GM18909 (cell line): ENCODE data around the gene MTR.
"Not testable (repeated sequence)": the region's sequence is repeated elsewhere in the genome, so short reads cannot be mapped to it uniquely, and the experiment has no call there.

Experiments
- ATAC-seq: cut with Tn5 transposase; IDR thresholded peaks from one replicate; pipeline ENCODE4 v1.9.1; 2021; ENCODE audit warnings: mild to moderate bottlenecking; ENCODE audit not compliant: unreplicated experiment, poor library complexity

MTR gene

DNA sequence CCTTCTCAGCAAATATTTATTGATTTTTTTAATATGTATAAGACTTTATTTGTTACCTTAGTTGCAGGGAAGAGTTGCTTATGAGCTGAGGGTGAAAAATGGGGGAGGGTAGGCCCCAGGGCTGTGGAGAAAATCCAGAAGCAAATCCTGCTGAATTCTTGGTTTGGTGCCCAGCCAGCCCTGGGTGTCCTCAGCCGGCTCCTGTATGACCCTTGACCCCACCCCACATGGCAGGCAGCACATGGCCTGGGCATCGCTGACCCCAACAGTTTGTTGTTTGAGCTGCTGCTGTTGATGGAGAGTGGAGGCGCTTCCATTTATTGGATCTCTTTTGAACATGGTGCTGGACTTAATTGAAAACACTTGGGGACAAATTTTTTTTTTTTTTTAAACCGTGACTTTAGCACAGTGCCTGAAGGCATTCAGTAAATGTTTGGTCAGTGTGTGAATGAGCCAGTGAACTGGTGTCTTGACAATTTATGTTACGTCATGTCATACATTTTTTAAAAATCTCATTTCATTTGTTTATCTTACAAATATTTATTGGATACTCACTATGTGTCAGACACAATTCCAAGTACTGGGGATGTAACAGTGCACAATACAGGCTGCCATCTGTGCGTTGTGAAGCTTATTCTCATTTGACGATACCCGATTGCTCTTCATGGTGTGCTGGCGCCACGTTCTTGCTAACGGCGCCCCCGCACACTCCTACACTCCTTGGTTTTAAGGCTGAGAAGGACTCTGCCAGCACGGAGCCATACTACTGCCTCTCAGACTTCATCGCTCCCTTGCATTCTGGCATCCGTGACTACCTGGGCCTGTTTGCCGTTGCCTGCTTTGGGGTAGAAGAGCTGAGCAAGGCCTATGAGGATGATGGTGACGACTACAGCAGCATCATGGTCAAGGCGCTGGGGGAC lies 98.8 kb downstream of the MTR start:
- no peak for ATAC-seq

DNA sequence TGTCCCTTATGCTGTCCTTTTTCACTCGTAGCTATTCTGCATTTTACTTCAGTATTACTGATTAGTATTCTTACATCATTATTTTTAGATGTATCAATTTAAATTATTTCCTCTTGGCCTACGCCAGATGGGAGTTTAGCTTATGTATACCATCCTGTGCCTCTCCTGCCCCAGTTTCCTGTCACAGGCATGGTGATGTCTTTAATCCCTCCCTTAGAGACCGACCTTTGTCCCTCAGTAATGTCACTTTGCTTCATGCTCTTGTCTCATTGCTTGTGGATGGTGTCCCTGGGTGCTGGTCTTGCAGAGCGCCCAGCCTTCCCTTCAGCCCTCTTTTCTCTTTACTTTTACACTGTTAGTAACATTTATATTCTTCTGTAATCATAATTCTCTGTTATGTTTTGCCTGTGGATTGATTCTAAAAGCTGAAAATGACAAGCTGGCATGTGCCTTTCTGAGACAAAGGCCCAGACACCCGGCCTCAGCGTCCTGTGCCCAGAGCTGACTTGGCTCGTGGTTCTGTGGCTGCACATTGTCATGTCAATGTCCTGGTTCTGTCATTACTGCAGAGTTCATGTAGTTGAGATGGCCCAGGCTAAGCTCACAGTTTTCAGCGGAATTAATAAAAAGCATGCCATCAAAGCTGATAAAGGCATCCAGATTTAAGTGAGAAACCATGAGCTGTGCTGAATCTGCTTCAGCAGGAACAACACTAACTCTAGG lies 100.7 kb downstream of the MTR start:
- no peak for ATAC-seq

DNA sequence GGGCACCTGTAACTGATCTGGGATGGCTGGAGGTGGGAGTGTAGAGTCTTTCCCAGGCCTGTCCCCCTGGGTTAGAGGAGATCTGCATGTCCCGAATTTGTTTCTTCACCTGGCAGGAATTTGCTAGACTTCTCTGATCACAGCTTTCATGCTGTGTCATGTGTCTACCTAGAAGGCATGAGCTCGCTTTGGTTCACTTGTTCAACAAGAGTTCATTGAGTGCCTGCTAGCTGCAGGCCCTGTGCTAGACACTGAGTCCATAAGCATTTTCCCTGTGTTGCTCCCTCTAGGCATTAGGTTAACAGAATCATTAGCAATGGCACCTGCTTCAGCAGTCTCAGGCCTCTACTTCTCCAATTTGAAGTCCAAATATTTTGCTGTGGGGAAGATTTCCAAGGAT lies 101.6 kb downstream of the MTR start:
- ATAC-seq = no peak

DNA sequence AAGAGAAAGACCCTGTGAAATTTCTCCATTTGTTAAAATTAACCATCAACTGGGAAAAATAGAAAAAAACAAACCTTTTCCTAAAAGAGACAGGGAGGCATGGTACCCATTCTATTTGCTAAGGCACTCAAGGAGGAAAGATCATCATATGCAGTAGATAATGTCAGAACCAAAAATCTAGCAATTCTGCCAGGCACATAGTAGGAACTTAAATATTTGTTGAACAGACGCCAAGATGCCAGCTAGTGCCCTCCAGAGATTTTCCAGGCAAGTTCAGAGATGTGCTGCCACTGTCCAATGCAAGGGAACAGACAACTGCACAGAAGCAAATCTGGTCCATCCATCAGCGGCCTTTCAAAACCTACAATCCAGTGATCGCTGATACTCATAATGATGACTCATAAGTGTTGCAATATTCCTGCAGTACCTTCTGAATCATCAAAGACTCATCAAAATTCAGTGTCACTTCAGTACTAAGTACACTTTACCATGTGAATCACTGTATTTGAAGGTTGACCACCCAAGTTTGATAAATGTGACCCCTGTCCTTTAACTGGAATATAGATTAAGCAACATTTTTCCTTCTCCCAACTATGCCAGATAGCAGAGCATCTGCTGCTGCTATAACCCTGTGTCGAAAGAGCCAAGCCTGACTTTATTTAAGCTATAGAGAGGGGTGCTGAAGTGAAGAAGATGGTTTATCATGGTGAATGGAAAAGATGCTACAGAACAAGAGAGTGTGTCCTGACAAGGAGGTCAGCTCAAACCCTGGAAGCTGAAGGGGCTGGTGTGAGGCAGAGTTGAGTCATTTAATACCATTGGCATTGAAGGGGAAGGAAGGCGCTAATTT lies 110.0 kb downstream of the MTR start:
- no peak for ATAC-seq

DNA sequence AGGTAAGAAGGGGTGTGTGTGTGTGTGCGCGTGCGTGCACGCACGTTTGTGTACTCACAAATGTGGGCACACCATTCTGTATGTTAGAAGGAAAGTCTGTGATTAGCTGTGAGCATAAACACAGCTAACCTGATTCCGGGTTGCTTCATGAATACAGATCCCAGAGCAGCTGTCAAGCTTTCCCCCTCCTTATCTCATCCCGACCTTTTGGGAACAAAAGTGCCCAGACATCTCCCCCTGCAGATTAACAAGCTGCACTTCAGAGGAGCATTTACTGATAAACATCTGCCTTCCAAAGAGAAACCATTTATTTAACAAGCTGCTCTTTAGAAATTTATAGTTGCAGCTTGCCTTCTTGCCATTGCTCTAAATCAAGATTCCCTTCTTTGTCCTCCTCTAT lies 112.1 kb downstream of the MTR start:
- no peak for ATAC-seq

DNA sequence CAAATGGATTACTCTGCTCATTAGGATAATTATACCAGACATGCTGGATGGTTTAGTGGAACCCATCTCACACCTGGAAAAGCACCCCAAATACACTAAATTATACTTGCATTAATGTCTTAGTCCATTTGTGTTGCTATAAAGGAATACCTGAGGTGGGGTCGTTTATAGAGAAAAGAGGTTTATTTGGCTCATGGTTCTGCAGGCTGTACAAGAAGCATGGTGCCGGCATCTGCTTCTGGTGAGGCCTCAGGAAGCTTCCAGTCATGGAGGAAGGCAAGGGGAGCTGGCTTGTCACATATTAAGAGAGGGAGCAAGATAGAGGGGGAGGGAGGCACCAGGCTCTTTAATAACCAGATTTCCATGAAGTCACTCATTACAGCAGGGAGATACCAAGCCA lies 113.6 kb downstream of the MTR start:
- no peak for ATAC-seq

DNA sequence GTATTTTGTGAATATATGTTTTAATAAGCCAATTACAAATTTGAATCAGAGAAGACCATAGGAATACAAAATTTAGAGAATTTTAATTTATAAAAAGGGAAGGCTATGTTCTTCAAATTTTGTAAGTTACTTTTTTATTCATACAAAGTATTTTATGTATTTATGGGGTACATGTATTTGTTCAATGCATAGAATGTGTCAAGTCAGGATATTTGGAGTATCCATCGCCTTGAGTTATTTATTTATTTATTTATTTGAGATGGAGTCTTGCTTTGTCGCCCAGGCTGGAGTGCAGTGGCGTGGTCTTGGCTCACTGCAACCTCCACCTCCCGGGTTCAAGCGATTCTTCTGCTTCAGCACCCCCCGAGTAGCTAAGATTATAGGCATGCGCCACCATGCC lies 116.0 kb downstream of the MTR start:
- ATAC-seq = not testable (repeated sequence)

DNA sequence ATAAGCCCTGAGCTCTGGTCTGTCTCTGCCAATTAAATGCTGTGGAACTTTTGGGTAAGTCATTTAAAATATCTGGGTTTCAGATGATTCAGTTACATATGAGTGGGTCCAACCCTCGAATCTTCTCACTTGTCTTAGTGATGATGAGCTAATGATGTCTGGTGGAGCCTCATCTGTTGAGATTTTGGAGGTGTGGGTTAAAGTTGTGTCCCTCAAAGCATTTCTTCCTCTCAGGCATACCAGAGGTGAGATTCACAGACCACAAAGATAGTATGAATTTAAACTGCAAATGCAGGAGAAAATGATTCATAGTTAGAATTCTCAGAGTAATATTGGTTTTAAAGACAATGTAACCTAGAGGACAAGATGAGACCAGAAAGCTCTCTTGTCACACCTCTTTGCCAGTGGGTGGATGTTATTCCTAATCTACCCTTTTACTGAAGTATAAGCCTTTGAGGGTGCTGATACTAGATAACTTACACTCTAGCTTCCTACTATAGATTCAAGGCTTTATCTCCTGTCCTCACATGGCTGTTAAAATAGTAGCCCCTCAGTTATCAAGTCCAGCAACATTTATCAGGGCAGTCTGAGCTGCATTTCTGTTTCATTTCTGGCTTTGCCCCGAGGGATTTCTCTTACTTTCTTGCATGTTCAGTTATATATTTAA lies 118.4 kb downstream of the MTR start:
- ATAC-seq = no peak

DNA sequence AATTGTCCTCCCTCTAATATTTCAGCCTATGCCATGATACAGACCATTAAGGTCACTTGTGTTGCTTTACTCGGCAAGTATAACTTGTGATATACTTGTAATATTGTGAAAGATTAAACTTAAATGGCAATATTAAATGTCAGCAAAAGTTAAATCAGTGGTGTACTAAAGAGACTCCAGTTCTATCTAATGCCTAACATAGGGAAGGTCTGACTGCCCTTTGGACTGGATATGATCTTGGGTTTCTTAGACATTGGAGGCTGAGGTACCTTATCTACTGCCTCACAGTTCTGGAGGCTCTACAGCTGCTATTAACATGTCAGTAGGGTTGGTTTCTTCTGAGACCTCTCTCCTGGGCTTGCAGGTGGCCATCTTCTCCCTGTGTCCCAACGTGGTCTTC lies 119.3 kb downstream of the MTR start:
- no peak for ATAC-seq

DNA sequence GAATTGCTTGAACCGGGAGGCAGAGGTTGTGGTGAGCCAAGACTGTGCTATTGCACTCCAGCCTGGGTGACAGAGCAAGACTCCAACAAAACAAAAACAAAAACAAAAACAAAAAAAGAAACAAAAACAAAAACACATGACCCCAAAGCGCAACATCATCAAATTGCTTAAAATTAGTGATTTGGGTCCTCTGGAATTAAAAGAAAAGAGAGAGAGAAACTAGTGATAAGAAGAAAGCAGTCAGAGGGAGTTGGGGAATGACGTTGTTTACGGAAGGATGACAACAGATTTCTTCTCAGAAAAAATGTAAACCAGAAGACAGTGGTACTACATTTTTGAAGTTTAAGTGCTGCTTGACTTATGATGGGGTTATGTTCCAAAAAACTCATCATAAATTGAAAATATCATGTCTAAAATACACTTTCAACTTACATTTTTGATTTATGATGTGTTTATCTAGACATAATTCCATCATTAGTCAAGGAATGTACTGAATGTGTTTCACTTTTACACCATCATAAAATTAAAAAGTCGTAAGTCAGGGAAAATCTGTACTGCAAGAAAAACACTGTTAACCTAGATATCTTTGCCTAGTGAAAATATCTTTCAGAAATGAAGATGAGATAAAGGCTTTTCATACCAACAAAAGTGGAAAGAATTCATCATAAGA lies 121.2 kb downstream of the MTR start:
- ATAC-seq = no peak

DNA sequence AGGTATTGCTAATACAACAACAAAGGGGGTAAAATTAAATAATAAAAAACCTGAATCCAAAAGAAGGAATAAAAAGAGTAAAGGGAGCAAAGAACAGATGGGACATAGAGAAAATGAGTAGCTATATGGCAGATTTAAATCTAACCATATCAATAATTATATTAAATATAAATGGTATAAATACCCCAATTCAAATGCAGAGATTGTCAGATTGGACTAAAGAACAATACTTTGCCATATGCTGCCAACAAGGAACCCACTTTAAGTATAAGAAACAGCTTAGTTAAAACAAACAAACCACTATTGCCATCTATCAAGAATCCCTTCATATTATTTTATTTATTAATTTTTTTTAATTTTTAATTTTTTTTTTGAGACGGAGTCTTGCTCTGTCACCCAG lies 122.4 kb downstream of the MTR start:
- no peak for ATAC-seq

DNA sequence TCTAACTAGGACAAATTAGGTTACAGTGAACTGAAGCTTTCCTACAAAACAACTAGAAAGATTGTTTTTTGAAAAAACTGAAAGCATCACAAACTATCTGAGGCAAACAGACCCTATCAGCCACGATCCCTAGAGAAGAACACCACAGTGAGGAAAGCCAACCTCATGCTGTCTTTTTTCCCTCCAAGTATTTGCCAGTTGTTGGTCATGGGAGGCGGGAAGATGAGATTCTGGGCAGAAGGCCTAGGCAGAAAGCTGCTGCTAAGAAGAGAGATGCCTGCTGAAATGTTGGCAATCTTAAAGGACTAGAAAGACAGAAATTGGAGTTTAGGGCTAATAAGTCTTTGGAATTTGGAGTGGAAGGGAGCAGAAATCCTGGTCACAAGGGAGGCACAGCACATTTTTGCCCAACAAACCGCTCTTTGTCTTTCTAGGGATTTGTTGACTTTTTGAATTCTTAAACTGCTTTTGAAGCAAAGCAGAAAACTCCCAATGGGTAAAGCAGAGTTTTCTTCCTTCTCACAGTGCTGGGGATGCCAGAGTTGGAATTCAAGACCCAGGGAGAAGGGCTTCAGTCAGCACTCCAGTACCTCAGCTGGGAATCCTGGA lies 125.3 kb downstream of the MTR start:
- no peak for ATAC-seq

DNA sequence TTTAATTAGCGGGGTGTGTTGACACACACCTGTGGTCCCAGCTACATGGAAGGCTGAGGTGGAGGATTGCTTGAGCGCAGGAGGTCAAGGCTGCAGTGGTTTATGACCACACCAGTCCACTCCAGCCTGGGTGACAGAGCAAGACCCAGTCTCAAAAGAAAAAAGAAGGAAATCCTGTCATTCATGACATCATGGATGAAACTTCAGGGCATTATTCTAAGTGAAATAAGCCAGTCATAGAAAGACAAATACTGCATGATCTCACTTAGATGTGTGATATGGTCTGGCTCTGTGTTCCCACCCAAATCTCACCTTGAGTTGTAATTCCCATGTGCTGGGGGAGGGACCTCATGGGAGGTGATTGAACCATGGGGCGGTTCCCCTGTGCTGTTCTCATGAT lies 126.5 kb downstream of the MTR start:
- ATAC-seq = no peak

DNA sequence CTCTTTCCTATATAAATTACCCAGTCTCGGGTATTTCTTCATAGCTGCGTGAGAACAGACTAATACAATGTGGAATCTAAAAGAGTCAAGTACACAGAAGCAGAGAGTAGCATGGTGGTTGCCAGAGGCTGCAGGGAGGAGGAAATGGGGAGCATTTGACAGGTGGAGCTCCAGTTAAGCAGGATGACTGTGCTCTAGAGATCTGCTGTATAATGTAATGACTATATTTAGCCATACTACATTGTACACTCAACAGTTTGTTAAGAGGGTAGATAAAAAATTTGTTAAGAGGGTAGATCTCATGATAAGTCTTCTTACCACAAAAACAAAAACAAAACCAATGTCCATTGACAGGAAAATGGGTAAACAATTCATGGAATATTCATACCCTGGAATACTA lies 127.1 kb downstream of the MTR start:
- ATAC-seq = no peak

DNA sequence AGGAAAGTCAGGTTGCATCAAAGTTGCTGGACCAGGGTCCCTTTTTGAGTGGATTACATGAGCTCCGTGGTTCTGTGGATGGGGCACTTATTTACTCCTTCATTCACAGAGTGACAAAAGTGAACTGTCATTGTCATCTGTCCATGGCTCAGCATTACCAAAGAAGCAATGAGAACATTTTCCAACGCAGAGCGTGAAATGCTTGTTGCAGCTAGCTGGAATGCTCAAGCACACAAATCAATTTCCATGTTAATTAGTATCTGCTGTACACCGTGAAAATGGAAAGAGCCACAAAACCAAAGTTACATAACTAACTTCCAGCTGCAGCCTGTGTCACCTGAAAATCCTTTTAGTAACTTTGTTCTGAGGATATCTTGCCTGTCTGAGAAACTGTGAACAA lies 130.3 kb downstream of the MTR start:
- ATAC-seq = no peak

DNA sequence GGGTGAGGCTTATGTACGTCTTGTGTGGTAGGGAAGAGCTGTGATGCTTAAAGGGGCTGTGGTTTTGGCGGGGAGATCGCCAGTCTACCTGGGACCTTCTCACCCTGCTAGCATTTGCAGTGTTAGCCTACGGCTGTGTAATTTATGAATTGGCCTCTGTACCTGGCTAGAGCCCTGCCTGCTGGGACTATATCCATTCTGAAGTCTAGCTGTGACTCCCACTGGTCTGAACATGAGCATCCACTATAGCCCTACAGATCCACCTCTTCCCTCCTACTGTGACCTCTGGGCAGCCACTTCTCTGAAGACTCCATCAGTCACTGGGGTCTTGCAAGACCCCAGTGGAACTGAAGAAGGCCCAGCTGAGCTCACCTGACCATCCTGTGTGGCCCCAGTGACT lies 135.4 kb downstream of the MTR start:
- ATAC-seq = no peak

DNA sequence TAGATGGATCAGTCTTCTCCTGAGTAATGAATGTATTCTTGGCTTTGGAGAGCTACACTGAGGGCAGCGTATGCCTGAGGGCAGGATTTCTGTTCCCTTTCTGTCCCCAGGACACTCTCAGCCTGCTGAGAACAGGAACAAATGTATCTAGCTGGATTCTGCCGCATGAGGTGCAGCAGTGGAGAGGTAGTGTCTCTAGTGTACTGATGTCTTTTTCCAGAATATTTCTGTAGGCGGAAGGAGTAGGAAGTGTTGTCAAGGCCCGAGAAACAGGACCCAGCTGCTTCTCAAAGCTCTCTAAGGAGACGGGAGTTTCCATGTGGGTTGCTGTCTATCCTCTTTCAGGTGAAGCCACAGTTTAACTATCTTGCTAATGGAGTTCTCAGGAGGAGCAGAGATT lies 143.7 kb downstream of the MTR start:
- ATAC-seq = no peak

DNA sequence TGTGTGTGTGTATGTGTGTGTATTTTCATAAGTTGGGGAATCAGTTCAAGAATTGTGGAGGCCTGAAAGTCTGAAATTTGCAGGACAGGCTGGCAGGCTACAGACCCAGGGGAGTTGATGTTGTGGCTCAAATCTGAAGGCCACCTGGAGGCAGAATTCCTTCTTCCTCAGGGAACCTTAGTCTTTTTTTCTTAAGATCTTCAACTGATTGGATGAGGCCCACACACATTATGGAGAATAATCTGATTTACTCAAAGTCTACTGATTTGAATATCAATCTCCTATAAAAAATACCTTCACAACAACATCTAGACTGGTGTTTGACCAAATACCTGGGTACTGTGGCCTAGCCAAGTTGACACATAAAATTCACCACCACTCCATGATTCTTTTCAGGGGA lies 147.3 kb downstream of the MTR start:
- no peak for ATAC-seq

DNA sequence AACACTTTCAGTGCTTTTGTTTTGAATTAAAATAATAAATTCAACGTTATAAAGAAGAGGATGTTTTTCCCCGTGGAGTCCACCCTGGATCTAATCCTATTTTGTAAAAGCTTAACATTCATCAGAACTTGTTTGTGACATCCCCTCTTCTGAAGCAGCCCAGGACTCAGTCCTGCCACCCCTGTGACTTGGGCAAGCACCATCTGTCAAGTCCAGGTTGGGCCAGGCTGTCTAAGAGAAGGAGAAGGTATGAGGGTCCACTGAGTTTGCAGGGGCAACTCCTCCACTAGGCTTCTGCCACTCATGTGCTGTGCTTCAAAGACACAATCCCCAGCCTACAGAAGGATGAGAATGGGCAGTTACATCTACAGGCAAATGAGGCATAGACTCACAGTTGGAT lies 149.5 kb downstream of the MTR start:
- ATAC-seq = no peak
